Measurements from ENCODE around the gene RUFY3.
"Not testable (repeated sequence)": the region's sequence is repeated elsewhere in the genome, so short reads cannot be mapped to it uniquely, and the experiment has no call there.

RUFY3 gene, protein sequence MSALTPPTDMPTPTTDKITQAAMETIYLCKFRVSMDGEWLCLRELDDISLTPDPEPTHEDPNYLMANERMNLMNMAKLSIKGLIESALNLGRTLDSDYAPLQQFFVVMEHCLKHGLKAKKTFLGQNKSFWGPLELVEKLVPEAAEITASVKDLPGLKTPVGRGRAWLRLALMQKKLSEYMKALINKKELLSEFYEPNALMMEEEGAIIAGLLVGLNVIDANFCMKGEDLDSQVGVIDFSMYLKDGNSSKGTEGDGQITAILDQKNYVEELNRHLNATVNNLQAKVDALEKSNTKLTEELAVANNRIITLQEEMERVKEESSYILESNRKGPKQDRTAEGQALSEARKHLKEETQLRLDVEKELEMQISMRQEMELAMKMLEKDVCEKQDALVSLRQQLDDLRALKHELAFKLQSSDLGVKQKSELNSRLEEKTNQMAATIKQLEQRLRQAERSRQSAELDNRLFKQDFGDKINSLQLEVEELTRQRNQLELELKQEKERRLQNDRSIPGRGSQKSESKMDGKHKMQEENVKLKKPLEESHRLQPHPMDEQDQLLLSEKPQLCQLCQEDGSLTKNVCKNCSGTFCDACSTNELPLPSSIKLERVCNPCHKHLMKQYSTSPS

GRCh38 chr4:70721747-70722146 lies at the start of gene RUFY3:
Gene RUFY3, plus strand, starts transcription at chr4:70721964. Its CDS starts 610 bp downstream, at chr4:70722574.
- Mint-ChIP-seq H3K27ac (peak within 1 kb of the TSS; percentile 10), H3K9me3 (no peaks in the 10 kb centered on the region), H3K4me3 (no peak within 1 kb of the TSS), H3K36me3 (ENCODE audit: low read depth) (no peaks in the 10 kb centered on the region), H3K27me3 (no peaks in the 10 kb centered on the region), H3K4me1 (ENCODE audit: low read depth) (peaks cover 28% of the 10 kb centered on the region)
- DNase-seq, result no peak

- no peaks in the 10 kb centered on the region for H3K36me3 Mint-ChIP-seq (ENCODE audit: low read depth)
- no peak overlapping the region for H3K27ac Mint-ChIP-seq
- peaks cover 8% of the 10 kb centered on the region for H3K4me1 Mint-ChIP-seq (ENCODE audit: low read depth)
Observed at GRCh38 chr4:70674191-70674590, 47.6 kb upstream of the RUFY3 start.

DNA sequence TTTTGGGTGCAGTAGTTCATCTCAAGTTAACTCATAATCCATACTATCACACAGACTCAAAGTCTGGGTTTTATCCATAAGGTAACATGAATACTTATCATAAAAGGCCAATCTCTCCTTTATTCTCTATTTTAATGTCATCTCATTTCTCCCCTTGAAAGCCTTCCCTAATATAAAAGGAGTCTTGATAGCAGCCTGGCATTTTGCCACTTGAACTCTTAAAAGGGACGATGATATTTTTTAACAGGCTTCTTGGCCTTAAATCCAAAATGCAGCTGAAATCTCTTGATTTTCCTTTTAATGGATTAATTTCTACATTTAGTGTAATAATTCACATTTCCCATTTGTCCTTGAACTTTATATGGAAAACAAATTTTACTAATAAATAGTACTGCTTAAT lies 47.0 kb upstream of the RUFY3 start:
- H3K9me3 Mint-ChIP-seq, result no peaks in the 10 kb centered on the region
- H3K36me3 Mint-ChIP-seq (ENCODE audit: low read depth), result no peaks in the 10 kb centered on the region
- H3K27me3 Mint-ChIP-seq, result peaks cover 3% of the 10 kb centered on the region
- H3K4me1 Mint-ChIP-seq (ENCODE audit: low read depth), result peaks cover 8% of the 10 kb centered on the region
- H3K27ac Mint-ChIP-seq, result no peak overlapping the region
- no peak overlapping the region for H3K4me3 Mint-ChIP-seq
- DNase-seq, result no peak

More at GRCh38 chr4:70674191-70674590, 47.6 kb upstream of the RUFY3 start:
- DNase-seq, result no peak
- no peaks in the 10 kb centered on the region for H3K9me3 Mint-ChIP-seq
- no peak overlapping the region for H3K4me3 Mint-ChIP-seq
- H3K27me3 Mint-ChIP-seq, result peaks cover 3% of the 10 kb centered on the region

DNA sequence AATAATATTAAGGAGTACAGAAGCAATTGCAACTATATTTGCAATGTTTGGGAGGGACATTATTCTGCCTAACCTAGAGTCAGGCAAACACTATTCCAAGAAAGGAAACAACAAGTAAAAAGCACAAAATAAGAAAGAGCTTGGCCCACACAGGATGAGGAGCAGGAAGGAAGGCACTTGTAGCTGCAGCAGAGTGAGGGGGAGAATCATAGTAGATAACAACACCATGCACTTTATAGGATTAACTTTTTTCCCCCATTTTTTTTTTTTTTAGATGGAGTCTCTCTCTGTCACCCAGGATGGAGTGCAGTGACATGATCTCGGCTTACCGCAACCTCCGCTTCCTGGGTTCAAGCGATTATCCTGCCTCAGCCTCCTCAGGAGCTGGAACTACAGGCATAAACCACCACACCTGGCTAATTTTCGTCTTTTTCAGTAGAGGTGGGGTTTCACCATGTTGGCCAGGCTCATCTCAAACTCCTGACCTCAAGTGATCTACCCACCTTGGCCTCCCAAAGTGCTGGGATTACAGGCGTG lies 45.1 kb upstream of the RUFY3 start:
- H3K36me3 Mint-ChIP-seq (ENCODE audit: low read depth), result no peaks in the 10 kb centered on the region
- no peak overlapping the region for H3K27ac Mint-ChIP-seq
- no peak overlapping the region for H3K4me3 Mint-ChIP-seq
- H3K27me3 Mint-ChIP-seq, result peaks cover 3% of the 10 kb centered on the region
- DNase-seq, result no peak
- no peaks in the 10 kb centered on the region for H3K9me3 Mint-ChIP-seq
- H3K4me1 Mint-ChIP-seq (ENCODE audit: low read depth), result peaks cover 8% of the 10 kb centered on the region

GRCh38 chr4:70678383-70678999 lies 43.3 kb upstream of the RUFY3 start:
- Mint-ChIP-seq H3K4me3 (no peak overlapping the region), H3K36me3 (ENCODE audit: low read depth) (no peaks in the 10 kb centered on the region), H3K9me3 (no peaks in the 10 kb centered on the region), H3K27me3 (peaks cover 2% of the 10 kb centered on the region), H3K4me1 (ENCODE audit: low read depth) (peaks cover 8% of the 10 kb centered on the region), H3K27ac (no peak overlapping the region)
- DNase-seq, result no peak

DNA sequence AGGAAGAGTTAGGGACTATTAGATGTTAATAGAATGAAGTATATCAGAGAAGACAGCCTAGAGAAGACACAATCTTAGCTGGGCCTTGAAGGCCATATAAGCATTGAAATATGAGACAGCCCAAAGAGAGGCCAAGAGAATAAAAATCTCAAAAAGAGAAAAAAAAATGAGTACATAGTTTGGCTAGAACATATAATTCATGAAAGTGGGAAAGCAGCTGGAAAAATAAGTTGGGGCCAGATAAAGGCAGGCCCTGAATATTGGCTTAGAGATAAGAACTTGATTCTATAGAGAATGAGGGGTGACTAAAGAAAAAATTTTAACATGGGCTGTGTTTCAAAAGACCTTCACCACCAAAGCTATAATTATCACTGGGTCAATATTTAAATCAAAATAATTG lies 40.8 kb upstream of the RUFY3 start:
- Mint-ChIP-seq H3K36me3 (ENCODE audit: low read depth) (no peaks in the 10 kb centered on the region), H3K27ac (no peak overlapping the region), H3K27me3 (no peaks in the 10 kb centered on the region), H3K9me3 (no peaks in the 10 kb centered on the region), H3K4me3 (no peak overlapping the region), H3K4me1 (ENCODE audit: low read depth) (peaks cover 8% of the 10 kb centered on the region)
- no peak for DNase-seq

- Mint-ChIP-seq H3K4me1 (ENCODE audit: low read depth) (peaks cover 8% of the 10 kb centered on the region), H3K36me3 (ENCODE audit: low read depth) (no peaks in the 10 kb centered on the region), H3K9me3 (no peaks in the 10 kb centered on the region), H3K4me3 (no peak overlapping the region), H3K27me3 (no peaks in the 10 kb centered on the region), H3K27ac (no peak overlapping the region)
- DNase-seq, result no peak
Observed at GRCh38 chr4:70681704-70682103, 40.1 kb upstream of the RUFY3 start.

- not testable (repeated sequence) for H3K27me3 Mint-ChIP-seq; H3K36me3 Mint-ChIP-seq (ENCODE audit: low read depth); H3K4me1 Mint-ChIP-seq (ENCODE audit: low read depth); DNase-seq; H3K4me3 Mint-ChIP-seq; H3K27ac Mint-ChIP-seq; H3K9me3 Mint-ChIP-seq
Observed at GRCh38 chr4:70682142-70682541, 39.6 kb upstream of the RUFY3 start.

- Mint-ChIP-seq H3K9me3 (no peaks in the 10 kb centered on the region), H3K36me3 (ENCODE audit: low read depth) (peaks cover 43% of the 10 kb centered on the region)
Observed at GRCh38 chr4:70687392-70687791, 34.4 kb upstream of the RUFY3 start.

GRCh38 chr4:70687821-70688794 lies 33.7 kb upstream of the RUFY3 start, which contains the start of gene UTP3:
Gene UTP3, plus strand, starts transcription at chr4:70688532. Its CDS starts 146 bp downstream, at chr4:70688678.
- Mint-ChIP-seq H3K4me3 (peak within 1 kb of the TSS; percentile 98), H3K36me3 (ENCODE audit: low read depth) (peaks cover 48% of the 10 kb centered on the region), H3K27me3 (no peaks in the 10 kb centered on the region), H3K4me1 (ENCODE audit: low read depth) (peaks cover 33% of the 10 kb centered on the region), H3K9me3 (no peaks in the 10 kb centered on the region), H3K27ac (peak within 1 kb of the TSS; percentile 97)
- peak; percentile 96 for DNase-seq

More at GRCh38 chr4:70687392-70687791, 34.4 kb upstream of the RUFY3 start:
- peak overlapping the region; percentile 98 for H3K4me3 Mint-ChIP-seq
- H3K4me1 Mint-ChIP-seq (ENCODE audit: low read depth), result peaks cover 33% of the 10 kb centered on the region
- no peaks in the 10 kb centered on the region for H3K27me3 Mint-ChIP-seq
- no peak for DNase-seq
- peak overlapping the region; percentile 97 for H3K27ac Mint-ChIP-seq

DNA sequence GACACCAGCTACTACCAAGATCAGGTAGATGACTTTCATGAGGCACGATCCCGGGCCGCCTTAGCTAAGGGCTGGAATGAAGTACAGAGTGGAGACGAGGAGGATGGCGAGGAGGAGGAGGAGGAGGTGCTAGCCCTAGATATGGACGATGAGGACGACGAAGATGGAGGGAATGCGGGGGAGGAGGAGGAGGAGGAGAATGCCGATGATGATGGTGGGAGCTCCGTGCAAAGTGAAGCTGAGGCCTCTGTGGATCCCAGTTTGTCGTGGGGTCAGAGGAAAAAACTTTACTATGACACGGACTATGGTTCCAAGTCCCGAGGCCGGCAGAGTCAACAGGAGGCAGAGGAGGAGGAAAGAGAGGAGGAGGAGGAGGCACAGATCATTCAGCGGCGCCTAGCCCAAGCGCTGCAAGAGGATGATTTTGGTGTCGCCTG lies 33.0 kb upstream of the RUFY3 start:
- DNase-seq, result no peak
- H3K4me3 Mint-ChIP-seq, result peak overlapping the region; percentile 98

DNA sequence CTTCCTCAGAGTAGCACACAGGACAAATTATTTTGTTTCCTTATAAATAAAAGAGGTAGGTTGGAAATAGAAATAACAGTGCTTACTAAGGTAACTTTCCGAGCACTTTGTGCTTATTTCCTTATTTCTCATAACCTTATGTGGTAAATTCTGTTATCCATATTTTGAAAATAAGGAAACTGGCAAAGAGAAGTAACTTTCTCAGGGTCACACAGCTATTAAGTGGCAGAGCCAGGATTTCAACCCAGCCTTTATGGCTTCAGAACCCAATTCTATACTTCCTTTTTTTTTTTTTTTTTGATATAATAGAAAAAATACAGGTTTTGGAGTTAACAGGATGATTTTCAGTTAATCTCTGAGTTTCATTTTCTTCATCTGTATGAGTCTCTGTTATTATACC lies 30.1 kb upstream of the RUFY3 start:
- Mint-ChIP-seq H3K36me3 (ENCODE audit: low read depth) (peaks cover 59% of the 10 kb centered on the region), H3K27me3 (no peaks in the 10 kb centered on the region), H3K9me3 (no peaks in the 10 kb centered on the region), H3K4me1 (ENCODE audit: low read depth) (peaks cover 33% of the 10 kb centered on the region), H3K27ac (peak overlapping the region; percentile 42), H3K4me3 (peak overlapping the region; percentile 98)
- DNase-seq, result no peak

More for the DNA sequence above, 33.0 kb upstream of the RUFY3 start:
- Mint-ChIP-seq H3K4me1 (ENCODE audit: low read depth) (peaks cover 33% of the 10 kb centered on the region), H3K27me3 (no peaks in the 10 kb centered on the region), H3K9me3 (no peaks in the 10 kb centered on the region), H3K36me3 (ENCODE audit: low read depth) (peaks cover 53% of the 10 kb centered on the region), H3K27ac (peak overlapping the region; percentile 97)

- H3K27ac Mint-ChIP-seq, H3K27me3 Mint-ChIP-seq, DNase-seq, H3K4me3 Mint-ChIP-seq, H3K9me3 Mint-ChIP-seq: not testable (repeated sequence)
- H3K4me1 Mint-ChIP-seq (ENCODE audit: low read depth), result peaks cover 18% of the 10 kb centered on the region
- peaks cover 41% of the 10 kb centered on the region for H3K36me3 Mint-ChIP-seq (ENCODE audit: low read depth)
Observed at GRCh38 chr4:70694633-70695032, 27.1 kb upstream of the RUFY3 start.

DNA sequence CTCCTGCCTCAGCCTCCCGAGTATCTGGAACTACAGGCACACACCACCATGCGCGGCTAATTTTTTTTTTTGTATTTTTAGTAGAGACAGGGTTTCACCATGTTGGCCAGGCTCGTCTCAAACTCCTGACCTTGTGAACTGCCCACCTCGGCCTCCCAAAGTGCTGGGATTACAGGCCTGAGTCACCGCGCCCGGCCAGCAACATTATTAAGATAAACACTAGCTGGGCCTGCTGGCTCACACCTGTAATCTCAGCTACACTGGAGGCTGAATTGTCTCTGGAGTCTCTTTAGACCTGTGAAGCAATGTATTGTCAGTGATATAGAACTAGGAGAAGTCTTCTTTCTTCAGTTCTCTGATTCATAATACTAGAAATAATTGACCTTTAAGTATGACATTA lies 23.3 kb upstream of the RUFY3 start:
- not testable (repeated sequence) for H3K9me3 Mint-ChIP-seq; H3K27me3 Mint-ChIP-seq; DNase-seq; H3K27ac Mint-ChIP-seq; H3K36me3 Mint-ChIP-seq (ENCODE audit: low read depth); H3K4me1 Mint-ChIP-seq (ENCODE audit: low read depth); H3K4me3 Mint-ChIP-seq
